HCT116 (cell line): ENCODE data around the gene OR8A1. TPM values are rescaled to one million over a fixed set of nuclear protein-coding genes. Genes with fewer than 3 reads are reported as not detected.

Experiments used
- ATAC-seq: fragments of 200-7000 bp; cut with Tn5 transposase; 2 replicates; pipeline ENCODE4 v1.9.1; 2020; ENCODE audit warnings: mild to moderate bottlenecking, moderate library complexity
- BruUV-seq: library from RNA; stranded (reverse); fragments of 400-500 nt; replicated peaks from 2 replicates; lab custom pipeline; 2021; lab: Mats Ljungman, UMichigan
- CTCF ChIA-PET: fragments of 300-600 bp; sonication (Branson Sonifier 250); formaldehyde crosslinking; loops from one replicate; lab custom pipeline; 2021; ENCODE audit warnings: antibody characterized with exemption; lab: Charles Lee
- POLR2A ChIA-PET: fragments of 300-600, 350-600 bp; sonication (Branson Sonifier 250); formaldehyde crosslinking; loops from one replicate; lab custom pipeline; 2021; ENCODE audit warnings: antibody characterized with exemption; lab: Charles Lee
- RAD21 ChIA-PET, 2 experiments: fragments of 300-600 bp; sonication (Branson Sonifier 250); formaldehyde crosslinking; loops; one replicate each; lab custom pipeline; 2023; ENCODE audit warnings: low total read pairs in 2 of 2; ENCODE audit not compliant: uncharacterized antibody in 2 of 2, unreplicated experiment in 2 of 2, low non-redundant PET in 1 of 2; lab: Charles Lee
- DNase-seq: peaks from one replicate; pipeline ENCODE4 v3.0.0-alpha.2; 2010; ENCODE audit warnings: low read depth, low spot score
- H2AFZ ChIP-seq: fragments of 200-600 bp; shearing (Covaris generic), sonication (generic); 2 replicates; pipeline ENCODE4 v1.6.1; 2017; ENCODE audit warnings: low read depth, mixed run types, mixed read lengths, antibody characterized with exemption, low read length; ENCODE audit not compliant: poor library complexity, severe bottlenecking
- H3K27ac ChIP-seq: 2 replicates; pipeline ENCODE4 v1.5.1; 2012; ENCODE audit warnings: low read depth, low read length
- H3K27me3 ChIP-seq: fragments of 200-600 bp; sonication (generic); 2 replicates; pipeline ENCODE4 v1.6.1; 2016; ENCODE audit warnings: mixed run types, low read length, mixed read lengths; ENCODE audit not compliant: insufficient read depth
- H3K36me3 ChIP-seq, 2 experiments: fragments of 200-500 bp in 1 of 2; fragments of 200-600 bp in 1 of 2; sonication (Bioruptor generic) in 1 of 2; sonication (generic) in 1 of 2; 2 replicates each; pipeline versions ENCODE4 v1.5.1 to v1.6.1; 2014 to 2016; ENCODE audit warnings: low read length in 2 of 2, inconsistent platforms in 1 of 2, mixed read lengths in 1 of 2, mixed run types in 1 of 2; ENCODE audit not compliant: insufficient read depth in 2 of 2, control insufficient read depth in 1 of 2
- H3K4me1 ChIP-seq, 2 experiments: fragments of 200-600 bp in 1 of 2; sonication (generic) in 1 of 2; 2 replicates each; pipeline versions ENCODE4 v1.5.1 to v1.6.1; 2012 to 2017; ENCODE audit warnings: low read length in 2 of 2, inconsistent platforms in 1 of 2, mild to moderate bottlenecking in 1 of 2, mixed read lengths in 1 of 2, mixed run types in 1 of 2, moderate library complexity in 1 of 2; ENCODE audit not compliant: insufficient read depth in 2 of 2, control insufficient read depth in 1 of 2
- H3K4me2 ChIP-seq: fragments of 200-600 bp; sonication (generic); 2 replicates; pipeline ENCODE4 v1.6.1; 2017; ENCODE audit warnings: mixed run types, low read length, mixed read lengths
- H3K4me3 ChIP-seq, 2 experiments: fragments of 200-600 bp in 1 of 2; sonication (generic) in 1 of 2; replicated peaks in 1 of 2; 2 replicates each; pipeline ENCODE4 v1.5.1; 2011 to 2016; ENCODE audit warnings: low read length in 2 of 2, control low read depth in 1 of 2, low read depth in 1 of 2, mild to moderate bottlenecking in 1 of 2, mixed read lengths in 1 of 2, mixed run types in 1 of 2
- H3K79me2 ChIP-seq: fragments of 200-600 bp; sonication (generic); 2 replicates; pipeline ENCODE4 v1.6.1; 2017; ENCODE audit warnings: mild to moderate bottlenecking, mixed run types, low read length, moderate library complexity, mixed read lengths; ENCODE audit not compliant: insufficient read depth
- H3K9ac ChIP-seq: fragments of 200-600 bp; sonication (generic); 2 replicates; pipeline ENCODE4 v1.6.1; 2016; ENCODE audit warnings: low read length, mixed read lengths
- H3K9me2 ChIP-seq: fragments of 200-600 bp; sonication (generic), shearing (Covaris generic); 2 replicates; pipeline ENCODE4 v1.6.1; 2017; ENCODE audit warnings: mixed run types, mild to moderate bottlenecking, moderate library complexity; ENCODE audit not compliant: insufficient read depth
- H3K9me3 ChIP-seq, 2 experiments: fragments of 200-500 bp in 1 of 2; fragments of 200-600 bp in 1 of 2; sonication (Bioruptor generic) in 1 of 2; sonication (generic) in 1 of 2; 2 replicates each; pipeline ENCODE4 v1.6.1; 2014 to 2017; ENCODE audit warnings: low read length in 2 of 2, mixed read lengths in 2 of 2, inconsistent platforms in 1 of 2, low read depth in 1 of 2, mild to moderate bottlenecking in 1 of 2, mixed run types in 1 of 2, moderate library complexity in 1 of 2; ENCODE audit not compliant: control insufficient read depth in 1 of 2, insufficient read depth in 1 of 2
- H4K20me1 ChIP-seq: fragments of 200-600 bp; sonication (generic), shearing (Covaris generic); 2 replicates; pipeline ENCODE4 v1.6.1; 2017; ENCODE audit warnings: mixed run types, mild to moderate bottlenecking, moderate library complexity; ENCODE audit not compliant: insufficient read depth
- CBX3 ChIP-seq: IDR thresholded peaks from 2 replicates; pipeline ENCODE4 v1.6.1; 2012; ENCODE audit warnings: low read depth
- EGR1 ChIP-seq: IDR thresholded peaks from 2 replicates; pipeline ENCODE4 v1.6.1; 2012; ENCODE audit warnings: low read depth
- ELF1 ChIP-seq: IDR thresholded peaks from 2 replicates; pipeline ENCODE4 v1.6.1; 2012; ENCODE audit warnings: low read depth, borderline replicate concordance
- EZH2phosphoT487 ChIP-seq: fragments of 200-600 bp; IDR thresholded peaks from 2 replicates; pipeline ENCODE4 v1.6.1; 2018; ENCODE audit warnings: antibody characterized with exemption, borderline replicate concordance
- FOSL1 ChIP-seq: IDR thresholded peaks from 2 replicates; pipeline ENCODE4 v1.6.1; 2012; ENCODE audit warnings: low read depth
- JUND ChIP-seq: IDR thresholded peaks from 2 replicates; pipeline ENCODE4 v1.6.1; 2012
- POLR2A ChIP-seq: IDR thresholded peaks from 2 replicates; pipeline ENCODE4 v1.7.0; 2011; ENCODE audit warnings: borderline replicate concordance; ENCODE audit not compliant: insufficient read depth, insufficient read length; ENCODE audit errors: extremely low read depth
- POLR2AphosphoS5 ChIP-seq: IDR thresholded peaks from 2 replicates; pipeline ENCODE4 v1.6.1; 2011; ENCODE audit warnings: mild to moderate bottlenecking, low read depth, low read length, moderate library complexity
- RAD21 ChIP-seq: IDR thresholded peaks from 2 replicates; pipeline ENCODE4 v1.6.1; 2012; ENCODE audit warnings: low read depth, mild to moderate bottlenecking
- REST ChIP-seq: IDR thresholded peaks from 2 replicates; pipeline ENCODE4 v1.6.1; 2012; ENCODE audit warnings: low read depth
- SIN3A ChIP-seq: IDR thresholded peaks from 2 replicates; pipeline ENCODE4 v1.6.1; 2012; ENCODE audit warnings: low read depth
- SP1 ChIP-seq: IDR thresholded peaks from 2 replicates; pipeline ENCODE4 v1.6.1; 2012; ENCODE audit warnings: low read depth
- SRF ChIP-seq: IDR thresholded peaks from 2 replicates; pipeline ENCODE4 v1.6.1; 2012; ENCODE audit warnings: low read depth
- YY1 ChIP-seq: IDR thresholded peaks from 2 replicates; pipeline ENCODE4 v1.6.1; 2011; ENCODE audit warnings: low read length, low read depth, moderate library complexity, mild to moderate bottlenecking; ENCODE audit not compliant: insufficient replicate concordance; ENCODE audit errors: extremely low read depth
- ZBTB33 ChIP-seq: IDR thresholded peaks from 2 replicates; pipeline ENCODE4 v1.6.1; 2011; ENCODE audit warnings: mild to moderate bottlenecking, low read length, moderate library complexity; ENCODE audit not compliant: insufficient replicate concordance; ENCODE audit errors: extremely low read depth
- ZFX ChIP-seq: fragments of 450-650 bp; IDR thresholded peaks from 2 replicates; pipeline ENCODE4 v1.6.1; 2017
- ZNF274 ChIP-seq: fragments of 200-500 bp; sonication (Bioruptor generic); IDR thresholded peaks from 2 replicates; pipeline ENCODE4 v1.6.1; 2014; ENCODE audit warnings: mild to moderate bottlenecking, low read depth, low read length, inconsistent platforms
- intact Hi-C: fragments of 100-400 bp; cut with micrococcal nuclease; formaldehyde crosslinking; loops from 2 replicates; pipeline ENCODE4 v1.10.0; 2022
- total RNA-seq: library from RNA; stranded (reverse); gene quantifications from one replicate; pipeline ENCODE4 v1.2.1, GENCODE V29; 2021; ENCODE audit not compliant: unreplicated experiment

OR8A1 gene
- total RNA-seq, 1 experiment from 2014 or later = not detected

- no peak for ATAC-seq
- H3K4me1 ChIP-seq = no peaks in the 10 kb centered on the region
- intact Hi-C loops = no loop called here
- DNase-seq = no peak
- H3K9me2 ChIP-seq = no peaks in the 10 kb centered on the region
- H2AFZ ChIP-seq = no peak overlapping the region
- H3K79me2 ChIP-seq = no peaks in the 10 kb centered on the region
- no TSS peak for BruUV-seq
- no peak overlapping the region for H3K9ac ChIP-seq
- ChIA-PET CTCF (no interaction called here), POLR2A (interaction anchor here (1.0 kb wide), 1 partner anchor 493 kb away, joined by 3 read pairs; the partner anchor contains the start of gene VWA5A), RAD21 (no interaction called here)
- H4K20me1 ChIP-seq = no peaks in the 10 kb centered on the region
- no peak overlapping the region for H3K4me3 ChIP-seq
- H3K4me2 ChIP-seq = no peak overlapping the region
- no peaks in the 10 kb centered on the region for H3K27me3 ChIP-seq
- no peak overlapping the region for H3K27ac ChIP-seq
- no peak for TF ChIP-seq YY1
- no peak for TF ChIP-seq RAD21
- TF ChIP-seq SRF = no peak
- TF ChIP-seq SP1 = no peak
- TF ChIP-seq POLR2AphosphoS5 = no peak
- TF ChIP-seq EGR1 = no peak
- TF ChIP-seq SIN3A = no peak
- TF ChIP-seq CBX3 = no peak
- no peak for TF ChIP-seq ELF1
- no peak for TF ChIP-seq ZNF274
- no peak for TF ChIP-seq ZFX
- no peak for TF ChIP-seq ZBTB33
- TF ChIP-seq FOSL1 = no peak
- no peak for TF ChIP-seq POLR2A
- no peak for TF ChIP-seq JUND
- no peak for TF ChIP-seq REST
- no peak for TF ChIP-seq EZH2phosphoT487
- H3K36me3 ChIP-seq = no peaks in the 10 kb centered on the region
- no peaks in the 10 kb centered on the region for H3K9me3 ChIP-seq
Measured at GRCh38 chr11:124608147-124608546, 38.4 kb downstream of the OR8A1 start.
